PC-3 (cell line): ENCODE results near the gene MACROH2A2. TPM values are rescaled to one million over a fixed set of nuclear protein-coding genes. Genes with fewer than 3 reads are reported as not detected.

Experiments
- ATAC-seq: fragments of 200-7000 bp; cut with Tn5 transposase; 2 replicates; pipeline ENCODE4 v1.9.1; 2020; ENCODE audit warnings: mild to moderate bottlenecking, moderate library complexity
- Bru-seq: library from RNA; stranded (reverse); fragments of 400-500 nt; gene quantifications from one replicate; lab custom pipeline; 2021; lab: Mats Ljungman, UMichigan
- BruChase-seq, 2 experiments: library from RNA; stranded (reverse); fragments of 400-500 nt; gene quantifications; one replicate each; lab custom pipeline; 2021; lab: Mats Ljungman, UMichigan
- BruUV-seq: library from RNA; stranded (reverse); fragments of 400-500 nt; replicated peaks from 2 replicates; lab custom pipeline; 2021; lab: Mats Ljungman, UMichigan
- CTCF ChIA-PET: fragments of 300-600 bp; sonication (Branson Sonifier 250); formaldehyde crosslinking; loops from one replicate; lab custom pipeline; 2022; ENCODE audit warnings: antibody characterized with exemption; lab: Charles Lee
- POLR2A ChIA-PET: fragments of 300-600 bp; sonication (Branson Sonifier 250); formaldehyde crosslinking; loops from one replicate; lab custom pipeline; 2022; ENCODE audit warnings: antibody characterized with exemption; ENCODE audit not compliant: unreplicated experiment; lab: Charles Lee
- DNase-seq: peaks from one replicate; pipeline ENCODE4 v3.0.0-alpha.2; 2015
- H2AFZ ChIP-seq: fragments of 300-600 bp; sonication (generic); 2 replicates; pipeline ENCODE4 v1.6.0; 2016; ENCODE audit warnings: antibody characterized with exemption, low read length
- H3F3A ChIP-seq: fragments of 300-600 bp; sonication (generic); one replicate; pipeline ENCODE4 v1.6.0; 2017; ENCODE audit warnings: antibody characterized with exemption, low read length, control low read depth, mild to moderate bottlenecking; ENCODE audit not compliant: unreplicated experiment
- H3K27ac ChIP-seq: fragments of 300-600 bp; sonication (generic); 2 replicates; pipeline ENCODE4 v1.5.1; 2016; ENCODE audit warnings: mild to moderate bottlenecking, low read length
- H3K27me3 ChIP-seq: fragments of 300-600 bp; sonication (generic); 2 replicates; pipeline ENCODE4 v1.6.1; 2016; ENCODE audit warnings: low read length, mixed read lengths
- H3K36me3 ChIP-seq: fragments of 300-600 bp; sonication (generic); 2 replicates; pipeline ENCODE4 v1.6.1; 2016; ENCODE audit warnings: low read depth, mixed run types, low read length, mixed read lengths
- H3K4me1 ChIP-seq: fragments of 300-600 bp; sonication (generic); 2 replicates; pipeline ENCODE4 v1.5.1; 2016; ENCODE audit warnings: low read length; ENCODE audit not compliant: insufficient read depth
- H3K4me2 ChIP-seq: fragments of 300-600 bp; sonication (generic); 2 replicates; pipeline ENCODE4 v1.6.0; 2016; ENCODE audit warnings: low read length
- H3K4me3 ChIP-seq: fragments of 300-600 bp; sonication (generic); 2 replicates; pipeline ENCODE4 v1.5.1; 2016; ENCODE audit warnings: mild to moderate bottlenecking, low read length, mixed read lengths
- H3K79me2 ChIP-seq: fragments of 300-600 bp; sonication (generic); 2 replicates; pipeline ENCODE4 v1.6.1; 2017; ENCODE audit warnings: low read length, mixed read lengths
- H3K9ac ChIP-seq: fragments of 300-600 bp; sonication (generic); 2 replicates; pipeline ENCODE4 v1.6.0; 2016; ENCODE audit warnings: mild to moderate bottlenecking, low read length
- H3K9me2 ChIP-seq: fragments of 300-600 bp; sonication (generic); replicated peaks from 2 replicates; pipeline ENCODE4 v1.6.1; 2016; ENCODE audit warnings: mixed run types, low read length, mixed read lengths
- H3K9me3 ChIP-seq: fragments of 300-600 bp; sonication (generic); 2 replicates; pipeline ENCODE4 v1.6.1; 2016; ENCODE audit warnings: low read length, mixed read lengths
- H4K20me1 ChIP-seq: fragments of 300-600 bp; sonication (generic); 2 replicates; pipeline ENCODE4 v1.6.1; 2016; ENCODE audit warnings: low read length, mixed read lengths
- CTCF ChIP-seq: fragments of 300-600 bp; sonication (generic); conservative IDR thresholded peaks from 2 replicates; pipeline ENCODE4 v1.5.1; 2017; ENCODE audit warnings: antibody characterized with exemption, low read depth, mild to moderate bottlenecking, low read length
- EZH2 ChIP-seq: fragments of 300-600 bp; sonication (generic); IDR thresholded peaks from one replicate; pipeline ENCODE4 v1.6.1; 2017; ENCODE audit warnings: antibody characterized with exemption, mild to moderate bottlenecking, low read length; ENCODE audit not compliant: unreplicated experiment
- EZH2phosphoT487 ChIP-seq: fragments of 300-600 bp; sonication (generic); IDR thresholded peaks from 2 replicates; pipeline ENCODE4 v1.6.1; 2018; ENCODE audit warnings: mild to moderate bottlenecking, antibody characterized with exemption, low read length, borderline replicate concordance
- intact Hi-C: fragments of 100-400 bp; cut with micrococcal nuclease; formaldehyde crosslinking; loops from 2 replicates; pipeline ENCODE4 v1.9.0; 2023
- long read RNA-seq: library from polyadenylated mRNA; unstranded; transcript quantifications from one replicate; pipeline ENCODE4 v2.0.0, GENCODE V29; 2021; ENCODE audit not compliant: unreplicated experiment
- total RNA-seq: library from RNA; depleted of rRNA; stranded (reverse); fragments of >200 nt; gene quantifications from 2 replicates; pipeline ENCODE4 v1.2.3, GENCODE V29; 2014; rRNA removed

MACROH2A2 gene
- total RNA-seq (86.7 and 103 TPM in 2 replicates), Bru-seq, nascent RNA (percentile 74 among the genes with signal in this experiment), BruChase-seq, experiment 1, labeled RNA remaining after a 6-hour chase (percentile 62 among the genes with signal in this experiment), BruChase-seq, experiment 2, labeled RNA remaining after a 2-hour chase (percentile 65 among the genes with signal in this experiment)
- long read RNA-seq, transcript H2AFY2-201 (9 exons, 1,980 nt), result major isoform, 75 of 95 reads
- long read RNA-seq, partial matches to known transcripts, result 6 of 95 reads
- long read RNA-seq, other reads (novel, unspliced or antisense), result 14 of 95 reads

DNA sequence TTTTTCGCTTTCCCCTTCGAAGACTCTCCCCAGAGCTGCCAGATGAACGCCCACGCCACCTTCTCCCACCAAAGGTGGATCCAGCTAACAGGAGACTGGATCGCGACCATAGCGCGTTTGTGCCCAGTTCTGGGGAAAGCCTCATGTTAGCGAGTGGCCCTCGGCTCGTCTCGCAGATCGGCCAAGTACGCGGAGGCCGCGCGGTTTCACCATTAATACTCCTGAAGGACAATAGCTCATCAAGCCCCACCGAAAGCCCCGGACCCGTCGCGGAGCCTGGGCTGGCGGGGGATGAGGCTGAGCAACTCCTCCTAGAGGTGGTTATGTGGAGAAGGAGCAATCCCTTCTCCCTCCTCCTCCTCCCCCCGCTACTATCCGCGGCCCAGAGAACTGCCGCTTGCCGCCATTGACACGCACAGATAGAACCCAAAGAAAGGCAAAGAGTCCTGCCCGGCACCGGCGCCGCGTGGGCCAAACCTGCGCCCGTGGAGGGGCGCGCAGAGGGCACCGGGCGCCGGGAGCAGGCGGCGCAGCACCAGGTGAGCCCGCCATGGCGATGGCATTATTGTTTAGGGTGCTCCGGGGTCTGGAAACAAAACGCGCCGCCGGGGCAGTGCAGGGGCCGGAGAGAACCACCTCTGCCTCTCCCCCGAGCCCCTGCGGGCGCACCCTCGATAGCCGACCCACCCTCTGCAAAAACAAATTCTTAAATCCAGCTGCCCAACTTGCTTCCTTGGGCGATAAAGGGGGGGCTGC is at the start of gene MACROH2A2:
Gene MACROH2A2 (plus strand): TSS at position 385 of the 756 bp plus-strand sequence. CDS start 22,813 bp downstream, outside the sequence.
- TF ChIP-seq EZH2, result peak; percentile 78
- peak; percentile 82 for TF ChIP-seq CTCF
- peak; percentile 75; the same call in 1 of the 2 replicates for TF ChIP-seq EZH2phosphoT487
- peak; percentile 85 for DNase-seq
- POLR2A ChIA-PET, result no interaction called here
- peak within 1 kb of the TSS; percentile 95 for H2AFZ ChIP-seq
- H3K27me3 ChIP-seq, result peaks cover 16% of the 10 kb centered on the region
- peaks cover 4% of the 10 kb centered on the region for H3F3A ChIP-seq
- H3K4me3 ChIP-seq, result peak within 1 kb of the TSS; percentile 82
- peak within 1 kb of the TSS; percentile 73 for H3K9ac ChIP-seq
- peak within 1 kb of the TSS; percentile 88 for H3K4me2 ChIP-seq
- no peaks in the 10 kb centered on the region for H3K9me3 ChIP-seq
- intact Hi-C loops, result loop anchor here (5.0 kb wide), 1 partner anchor 85 kb away; no protein-coding TSS in a partner anchor
- no peak within 1 kb of the TSS for H3K27ac ChIP-seq
- CTCF ChIA-PET, result interaction anchor here (1.0 kb wide), 1 partner anchor 94 kb away, joined by 5 read pairs; the partner anchor contains the start of gene TYSND1
- H3K79me2 ChIP-seq, result peaks cover 41% of the 10 kb centered on the region
- H4K20me1 ChIP-seq, result no peaks in the 10 kb centered on the region
- peak; percentile 78 for ATAC-seq
- no TSS peak for BruUV-seq
- H3K4me1 ChIP-seq, result peaks cover 32% of the 10 kb centered on the region
- no peaks in the 10 kb centered on the region for H3K9me2 ChIP-seq
- no peaks in the 10 kb centered on the region; the same call in 1 of the 2 replicates for H3K36me3 ChIP-seq

- Histone ChIP-seq H3K9me2 (no peaks in the 10 kb centered on the region), H4K20me1 (no peaks in the 10 kb centered on the region), H3K9ac (no peak overlapping the region), H3K4me3 (no peak overlapping the region), H3K9me3 (0 out of 2 replicates have a peak, but pooled peaks cover 3% of the 10 kb centered on the region), H3K4me1 (no peaks in the 10 kb centered on the region), H3K27ac (no peak overlapping the region), H3K4me2 (no peak overlapping the region), H3F3A (no peaks in the 10 kb centered on the region), H2AFZ (no peak overlapping the region), H3K79me2 (no peaks in the 10 kb centered on the region), H3K36me3 (no peaks in the 10 kb centered on the region), H3K27me3 (peaks cover 85% of the 10 kb centered on the region)
- DNase-seq, result no peak
- intact Hi-C loops, result no loop called here
- ATAC-seq, result no peak
- BruUV-seq, result no TSS peak
- ChIA-PET CTCF (interaction anchor here (0.6 kb wide), 1 partner anchor 214 kb away, joined by 3 read pairs; no protein-coding TSS in a partner anchor), POLR2A (no interaction called here)
- TF ChIP-seq CTCF (no peak), EZH2 (no peak), EZH2phosphoT487 (no peak)
These were observed 45.4 kb upstream of the MACROH2A2 start for GRCh38 chr10:70007116-70007820.
